Measurements from ENCODE around the gene PEPD.
"Not testable (repeated sequence)": the region's sequence is repeated elsewhere in the genome, so short reads cannot be mapped to it uniquely, and the experiment has no call there.

Gene PEPD

GRCh38 chr19:33521480-33522370 lies at the start of gene PEPD:
Gene PEPD, minus strand, starts transcription at chr19:33521791. Its CDS starts 31 bp downstream, at chr19:33521760.
- peak; percentile 100 for DNase-seq

- no peak for DNase-seq
These were observed 48.2 kb upstream of the PEPD start for GRCh38 chr19:33569821-33570220.

- no peak for DNase-seq
These were observed 47.1 kb upstream of the PEPD start for GRCh38 chr19:33568706-33569105.

- no peak for DNase-seq
These were observed 43.3 kb upstream of the PEPD start for GRCh38 chr19:33564836-33565338.

GRCh38 chr19:33562636-33563035 lies 41.0 kb upstream of the PEPD start:
- no peak for DNase-seq

- DNase-seq = not testable (repeated sequence)
These were observed 40.1 kb upstream of the PEPD start for GRCh38 chr19:33561666-33562065.

- DNase-seq = no peak
These were observed 39.7 kb upstream of the PEPD start for GRCh38 chr19:33561261-33561660.

GRCh38 chr19:33559996-33560395 lies 38.4 kb upstream of the PEPD start:
- DNase-seq = no peak

- no peak for DNase-seq
These were observed 37.3 kb upstream of the PEPD start for GRCh38 chr19:33558856-33559255.

- no peak for DNase-seq
These were observed 36.6 kb upstream of the PEPD start for GRCh38 chr19:33558151-33558550.

GRCh38 chr19:33557720-33558119 lies 36.1 kb upstream of the PEPD start:
- no peak for DNase-seq

GRCh38 chr19:33557196-33557595 lies 35.6 kb upstream of the PEPD start:
- DNase-seq = no peak

- DNase-seq = no peak
These were observed 34.7 kb upstream of the PEPD start for GRCh38 chr19:33556261-33556660.

GRCh38 chr19:33555726-33556125 lies 34.1 kb upstream of the PEPD start:
- not testable (repeated sequence) for DNase-seq

GRCh38 chr19:33554821-33555220 lies 33.2 kb upstream of the PEPD start:
- DNase-seq = no peak

- DNase-seq = no peak
These were observed 32.8 kb upstream of the PEPD start for GRCh38 chr19:33554391-33554790.

- DNase-seq = no peak
These were observed 32.1 kb upstream of the PEPD start for GRCh38 chr19:33553530-33554310.

- no peak for DNase-seq
These were observed 31.3 kb upstream of the PEPD start for GRCh38 chr19:33552928-33553279.

- DNase-seq = no peak
These were observed 30.8 kb upstream of the PEPD start for GRCh38 chr19:33552191-33552927.

- DNase-seq = no peak
These were observed 30.1 kb upstream of the PEPD start for GRCh38 chr19:33551676-33552075.

GRCh38 chr19:33550768-33551167 lies 29.2 kb upstream of the PEPD start:
- no peak for DNase-seq

GRCh38 chr19:33547676-33548075 lies 26.1 kb upstream of the PEPD start:
- no peak for DNase-seq

GRCh38 chr19:33546656-33547055 lies 25.1 kb upstream of the PEPD start:
- DNase-seq = no peak
